ENCODE measurements around the gene POMP. TPM values are rescaled to one million over a fixed set of nuclear protein-coding genes. Genes with fewer than 3 reads are reported as not detected.

The POMP gene
- total RNA-seq, 1 experiment from 2014 or later, result 102 TPM

DNA sequence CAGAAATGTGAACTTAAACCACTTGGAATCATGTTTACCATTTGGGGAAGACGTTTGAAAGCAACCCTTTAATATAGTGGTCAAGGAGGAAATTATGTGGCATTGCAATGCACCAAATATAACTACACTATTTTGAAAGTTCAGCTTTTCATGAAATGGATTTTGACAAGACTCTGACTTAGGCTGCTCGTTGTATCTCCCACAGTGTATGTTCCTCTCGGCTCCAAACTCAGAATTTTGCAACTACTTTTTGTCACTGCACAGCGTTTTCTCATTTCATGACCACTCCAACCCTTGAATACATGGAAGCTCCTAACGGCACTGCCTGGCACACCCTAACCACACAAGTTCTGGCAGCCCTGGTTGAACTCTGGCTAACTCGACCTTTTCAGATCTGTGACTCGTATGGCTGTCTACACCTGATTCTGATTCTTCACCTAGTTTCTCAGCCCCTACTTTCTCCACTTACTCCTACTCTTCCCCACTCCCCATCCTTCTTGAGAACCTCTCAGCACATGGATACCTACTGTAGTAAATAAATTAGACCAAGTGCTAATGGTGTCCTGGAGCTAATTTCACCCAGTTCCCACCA, 7.0 kb upstream of the POMP start:
- Histone ChIP-seq H3K4ac (ENCODE audit: low read depth, low read length) (no peak overlapping the region), H2BK12ac (ENCODE audit: insufficient read length, low read depth, low read length) (no peak overlapping the region), H3K23me2 (ENCODE audit: insufficient read length, low read depth, low read length, poor library complexity, severe bottlenecking) (no peaks in the 10 kb centered on the region), H2BK120ac (ENCODE audit: low read depth, low read length, poor library complexity, severe bottlenecking) (no peak overlapping the region), H3K79me1 (ENCODE audit: insufficient read depth, low read depth, low read length, poor library complexity, severe bottlenecking) (no peaks in the 10 kb centered on the region), H3T11ph (ENCODE audit: low read length) (no peak overlapping the region), H3K27me3 (ENCODE audit: insufficient read depth, low read length) (no peaks in the 10 kb centered on the region), H3K4me1 (ENCODE audit: insufficient read depth, low read length) (no peaks in the 10 kb centered on the region), H2BK5ac (ENCODE audit: insufficient read length, low read length) (no peak overlapping the region), H3K23ac (ENCODE audit: insufficient read length, low read depth, low read length) (no peak overlapping the region), H2AFZ (ENCODE audit: low read length) (no peak overlapping the region), H3K18ac (ENCODE audit: insufficient read length, low read depth, low read length) (no peak overlapping the region), H2BK20ac (ENCODE audit: low read depth, low read length, poor library complexity, severe bottlenecking) (no peak overlapping the region), H4K91ac (ENCODE audit: insufficient read length, low read depth, low read length) (no peak overlapping the region), H3K4me2 (ENCODE audit: insufficient read depth, insufficient read length, low read length) (no peak overlapping the region), H3K56ac (ENCODE audit: insufficient read length, low read depth, low read length) (no peak overlapping the region), H3K27ac (ENCODE audit: insufficient read length, low read depth, low read length) (no peak overlapping the region), H3K14ac (ENCODE audit: insufficient read depth, low read length) (no peak overlapping the region), H4K5ac (ENCODE audit: insufficient read length, low read depth, low read length) (no peak overlapping the region), H4K8ac (replicated peaks; ENCODE audit: insufficient read length, low read depth, low read length) (no peak overlapping the region), H3K9ac (ENCODE audit: extremely low read depth, insufficient read length, low read length) (no peak overlapping the region), H2AK5ac (ENCODE audit: insufficient read length, low read length) (no peak overlapping the region), H3K9me3 (ENCODE audit: control insufficient read depth, low read depth, low read length) (no peaks in the 10 kb centered on the region), H3K79me2 (ENCODE audit: insufficient read depth, low read length) (no peaks in the 10 kb centered on the region), H4K20me1 (ENCODE audit: control insufficient read depth, insufficient read depth, insufficient read length) (no peaks in the 10 kb centered on the region), H2BK15ac (ENCODE audit: low read depth, low read length) (no peak overlapping the region)
- H3K36me3 Mint-ChIP-seq (ENCODE audit: insufficient read depth in 1 of 3, low read depth in 3 of 3), result no peaks in the 10 kb centered on the region
- no CpG with 5 or more reads among the region's 7 CpGs for WGBS (ENCODE audit: extremely low coverage, insufficient read length, low lambda C conversion rate)
- H3K4me3 Mint-ChIP-seq, result no peak overlapping the region
- TF ChIP-seq, protein P1, sequence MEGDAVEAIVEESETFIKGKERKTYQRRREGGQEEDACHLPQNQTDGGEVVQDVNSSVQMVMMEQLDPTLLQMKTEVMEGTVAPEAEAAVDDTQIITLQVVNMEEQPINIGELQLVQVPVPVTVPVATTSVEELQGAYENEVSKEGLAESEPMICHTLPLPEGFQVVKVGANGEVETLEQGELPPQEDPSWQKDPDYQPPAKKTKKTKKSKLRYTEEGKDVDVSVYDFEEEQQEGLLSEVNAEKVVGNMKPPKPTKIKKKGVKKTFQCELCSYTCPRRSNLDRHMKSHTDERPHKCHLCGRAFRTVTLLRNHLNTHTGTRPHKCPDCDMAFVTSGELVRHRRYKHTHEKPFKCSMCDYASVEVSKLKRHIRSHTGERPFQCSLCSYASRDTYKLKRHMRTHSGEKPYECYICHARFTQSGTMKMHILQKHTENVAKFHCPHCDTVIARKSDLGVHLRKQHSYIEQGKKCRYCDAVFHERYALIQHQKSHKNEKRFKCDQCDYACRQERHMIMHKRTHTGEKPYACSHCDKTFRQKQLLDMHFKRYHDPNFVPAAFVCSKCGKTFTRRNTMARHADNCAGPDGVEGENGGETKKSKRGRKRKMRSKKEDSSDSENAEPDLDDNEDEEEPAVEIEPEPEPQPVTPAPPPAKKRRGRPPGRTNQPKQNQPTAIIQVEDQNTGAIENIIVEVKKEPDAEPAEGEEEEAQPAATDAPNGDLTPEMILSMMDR (conservative IDR thresholded peaks at IDR 0.05), result no peak
- no peak for DNase-seq
- H3K27ac Mint-ChIP-seq, result no peak overlapping the region
- peaks cover 15 to 16% of the 10 kb centered on the region in 2 experiments for H3K4me1 Mint-ChIP-seq
- no peaks in the 10 kb centered on the region for H3K27me3 Mint-ChIP-seq (ENCODE audit: low read depth)
- no peaks in the 10 kb centered on the region for H3K9me3 Mint-ChIP-seq

Data from H9 (cell line).